Hepatocyte (in vitro differentiated cells): ENCODE data around the gene ZHX3.

Experiments
- CTCF ChIP-seq: fragments of 200-600 bp; sonication (generic); IDR thresholded peaks from 2 replicates; pipeline ENCODE4 v1.5.1; 2016; ENCODE audit warnings: antibody characterized with exemption, mild to moderate bottlenecking; ENCODE audit not compliant: poor library complexity
- EZH2 ChIP-seq: fragments of 200-600 bp; sonication (generic); IDR thresholded peaks from 2 replicates; pipeline ENCODE4 v1.6.1; 2016; ENCODE audit warnings: antibody characterized with exemption, mild to moderate bottlenecking, borderline replicate concordance
- EZH2phosphoT487 ChIP-seq: fragments of 200-600 bp; sonication (generic); IDR thresholded peaks from one replicate; pipeline ENCODE4 v1.6.1; 2018; ENCODE audit warnings: antibody characterized with exemption, mild to moderate bottlenecking, low read depth, moderate library complexity; ENCODE audit not compliant: unreplicated experiment, severe bottlenecking

GRCh38 chr20:41135888-41136679, 181.4 kb downstream of the ZHX3 start:
- TF ChIP-seq CTCF = no peak
- no peak for TF ChIP-seq EZH2phosphoT487
- TF ChIP-seq EZH2 = no peak
